Lower leg skin (tissue), 3 donors: ENCODE measurements around the gene DCUN1D3.

ENCODE experiments used
- CTCF ChIP-seq, 3 donors: fragments of 450-650 bp; IDR thresholded peaks; one replicate each; pipeline ENCODE4 v1.5.1; 2016; ENCODE audit warnings: antibody characterized with exemption in 3 of 3, mild to moderate bottlenecking in 3 of 3, moderate library complexity in 2 of 3
- POLR2A ChIP-seq, 2 donors: fragments of 450-650 bp; IDR thresholded peaks; one replicate each; pipeline ENCODE4 v1.6.1; 2016 to 2017; ENCODE audit warnings: antibody characterized with exemption in 2 of 2, mild to moderate bottlenecking in 1 of 2, moderate library complexity in 1 of 2

- TF ChIP-seq CTCF (IDR thresholded peaks at IDR 0.05) (no peak), POLR2A (IDR thresholded peaks at IDR 0.05) (no peak)
Measured at GRCh38 chr16:20829536-20829935, 70.6 kb downstream of the DCUN1D3 start.
